ENCODE measurements around the gene DPF3.

Gene DPF3

DNA sequence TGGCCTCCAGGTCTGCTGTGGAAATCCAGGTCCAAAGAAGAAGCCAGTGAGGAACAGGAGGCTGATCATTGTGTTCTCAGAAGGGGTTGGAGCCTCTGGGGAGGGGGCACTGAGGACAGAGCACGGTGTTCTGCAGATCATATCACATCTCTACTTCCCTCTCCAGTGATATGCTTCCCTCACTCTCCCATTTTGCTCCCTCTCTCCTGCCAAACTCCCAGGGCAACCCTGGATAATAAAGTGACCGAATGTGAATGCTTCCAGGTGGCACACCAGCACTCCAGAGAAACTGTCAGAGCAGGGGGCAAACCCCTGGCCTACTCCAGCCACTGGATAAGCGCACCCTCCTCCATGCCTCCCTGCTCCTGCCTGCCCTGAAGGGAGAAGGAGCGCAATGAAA, 57.8 kb downstream of the DPF3 start:
- no peak for DNase-seq

DNA sequence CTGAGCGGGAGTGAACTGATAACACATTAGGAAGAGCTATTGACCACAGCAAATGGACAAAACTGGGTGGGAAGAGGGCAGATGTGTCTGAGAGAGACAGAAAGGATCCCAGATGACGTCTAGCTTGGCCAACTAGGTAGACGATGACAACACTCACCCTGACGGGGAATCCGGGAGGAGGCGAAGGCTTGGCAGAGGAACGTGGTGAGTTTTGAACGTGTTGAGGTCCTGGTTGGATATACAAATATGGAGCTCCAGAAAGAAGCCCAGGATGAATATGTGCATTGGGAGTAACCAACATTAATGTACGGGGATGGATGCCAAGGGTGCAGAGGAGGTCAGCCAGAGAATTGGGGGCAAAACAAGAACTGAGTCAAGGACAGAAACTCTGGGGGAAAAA, 60.7 kb downstream of the DPF3 start:
- no peak for DNase-seq

DNA sequence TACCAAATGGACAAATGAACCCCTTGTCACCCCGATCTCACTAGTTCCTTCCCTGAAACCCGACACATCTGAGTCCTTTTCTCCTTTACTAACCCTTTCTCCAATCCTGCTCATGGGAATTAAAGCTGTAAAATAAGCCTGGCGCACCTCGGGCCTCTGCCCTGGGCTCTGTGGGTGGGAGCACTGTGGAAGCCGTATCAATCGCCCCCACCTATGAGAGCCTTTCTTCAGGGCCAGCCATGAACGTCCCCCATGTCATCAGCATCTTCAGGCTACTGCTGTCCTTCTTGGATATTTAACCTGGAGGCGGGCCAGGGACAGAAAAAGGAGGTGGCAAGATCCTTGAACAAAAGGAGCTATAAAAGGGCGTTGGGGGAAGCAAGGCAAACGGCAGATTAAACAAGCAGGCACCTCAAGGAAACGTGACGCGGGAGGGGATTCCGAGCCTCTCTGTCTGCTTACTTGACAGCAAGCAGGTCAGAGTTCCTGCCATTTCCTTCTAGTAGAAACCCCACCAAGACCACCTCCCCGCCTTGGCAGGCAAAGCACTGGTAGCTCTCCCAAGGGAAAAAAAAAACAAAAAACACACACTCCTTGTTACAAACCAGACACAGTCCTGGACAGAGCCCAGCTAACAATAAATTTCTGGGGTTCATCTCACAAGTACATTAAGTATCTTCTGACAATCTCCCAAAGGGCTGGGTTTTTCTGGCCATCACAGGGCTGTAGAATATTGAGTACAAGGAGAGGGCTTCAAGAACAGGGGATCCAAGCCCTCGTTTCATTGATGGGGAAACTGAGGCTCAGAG, 62.9 kb downstream of the DPF3 start:
- no peak for DNase-seq

DNA sequence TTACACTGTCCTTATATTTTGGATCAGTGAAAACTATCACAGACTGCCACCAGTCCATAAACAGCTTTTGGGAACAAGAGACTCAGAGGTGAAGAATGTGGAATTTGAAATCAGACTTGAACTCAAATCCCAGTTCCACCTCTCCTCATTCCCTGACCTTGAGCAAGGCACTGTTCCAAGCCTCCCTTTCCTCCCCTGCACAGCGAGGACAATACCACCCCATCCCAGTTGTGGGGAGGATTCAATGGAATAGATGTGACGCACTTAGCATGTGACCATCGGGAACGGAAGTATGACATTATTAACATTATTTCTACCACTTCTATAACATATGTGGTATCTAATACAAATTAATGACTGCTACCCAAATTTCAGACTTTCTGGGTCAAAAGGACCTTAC, 63.5 kb downstream of the DPF3 start:
- DNase-seq = no peak

DNA sequence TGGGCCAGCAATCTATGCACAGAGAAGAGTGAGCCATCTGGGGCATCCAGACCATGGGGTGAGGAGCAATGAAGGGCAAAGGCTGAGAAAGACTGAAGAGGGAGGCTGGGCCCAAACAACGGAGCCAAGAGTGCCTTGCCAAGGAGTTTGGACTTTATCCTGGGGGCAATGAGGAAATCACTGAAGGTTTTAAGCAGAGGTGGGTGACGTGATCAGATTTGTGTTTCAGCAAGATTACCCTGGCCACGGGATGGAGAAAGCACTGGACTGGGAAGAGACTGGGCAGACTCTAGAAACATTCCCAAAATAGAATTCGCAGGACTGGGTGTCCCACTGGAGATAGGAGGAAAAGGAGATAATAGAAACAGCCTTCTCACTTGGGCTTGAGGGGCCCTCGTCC, 65.3 kb downstream of the DPF3 start:
- DNase-seq = no peak

DNA sequence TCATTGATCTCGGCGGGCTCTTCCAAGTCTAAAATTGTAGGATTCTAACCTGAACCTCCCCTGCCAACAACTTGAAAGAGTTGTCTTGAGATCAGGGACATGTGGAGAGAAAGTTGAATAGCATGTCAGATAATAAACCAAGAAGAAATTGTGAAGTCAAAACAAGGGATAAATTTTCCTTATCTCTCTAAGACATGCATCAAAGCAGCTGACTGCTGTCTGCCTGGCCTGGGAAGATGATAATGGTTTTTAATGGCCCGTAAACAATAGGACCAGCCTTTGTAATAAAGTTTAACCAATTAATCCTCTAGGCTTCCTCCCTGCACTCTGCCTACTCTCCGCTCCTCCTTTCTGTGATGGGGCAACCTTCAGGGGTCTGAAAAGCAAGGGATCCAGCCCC, 67.9 kb downstream of the DPF3 start:
- no peak for DNase-seq

DNA sequence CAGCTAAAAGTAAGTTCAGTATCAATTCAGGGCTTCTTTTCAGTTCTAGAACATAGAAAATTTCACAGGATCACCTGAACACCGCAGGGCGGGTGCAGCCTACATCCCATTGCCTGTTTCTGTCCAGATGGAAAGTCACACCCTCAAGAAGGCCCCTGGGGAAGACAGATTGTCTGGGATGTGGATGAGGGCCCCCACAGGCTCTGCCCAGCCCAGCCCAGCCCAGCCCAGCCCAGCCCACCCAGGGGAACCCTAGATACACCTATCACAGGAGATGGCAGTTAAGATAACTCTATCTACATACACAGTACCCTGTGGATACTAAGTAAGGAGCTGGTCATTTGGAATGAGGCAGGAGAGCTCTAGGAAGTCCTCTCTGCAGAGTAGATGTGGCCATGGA, 68.4 kb downstream of the DPF3 start:
- DNase-seq = no peak

DNA sequence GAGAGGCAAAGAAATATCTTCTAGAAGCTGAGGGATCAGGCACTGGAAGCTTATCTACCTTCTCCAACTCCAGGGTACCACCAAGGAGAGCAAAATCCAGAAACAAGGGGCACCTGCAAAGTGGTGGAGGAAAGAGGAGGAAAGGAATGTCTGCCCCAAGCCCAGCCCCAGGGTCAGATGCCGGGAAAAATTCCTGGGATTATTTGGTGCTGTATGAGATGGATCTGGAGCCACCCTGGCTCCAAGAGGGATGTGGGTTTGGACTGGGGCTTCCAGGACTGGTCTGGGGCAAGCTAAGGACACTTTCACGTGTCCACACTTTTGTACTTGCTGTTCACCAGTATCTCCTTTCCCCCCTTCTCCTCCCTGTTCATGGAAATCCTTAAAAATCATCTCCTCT, 69.8 kb downstream of the DPF3 start:
- DNase-seq = no peak

DNA sequence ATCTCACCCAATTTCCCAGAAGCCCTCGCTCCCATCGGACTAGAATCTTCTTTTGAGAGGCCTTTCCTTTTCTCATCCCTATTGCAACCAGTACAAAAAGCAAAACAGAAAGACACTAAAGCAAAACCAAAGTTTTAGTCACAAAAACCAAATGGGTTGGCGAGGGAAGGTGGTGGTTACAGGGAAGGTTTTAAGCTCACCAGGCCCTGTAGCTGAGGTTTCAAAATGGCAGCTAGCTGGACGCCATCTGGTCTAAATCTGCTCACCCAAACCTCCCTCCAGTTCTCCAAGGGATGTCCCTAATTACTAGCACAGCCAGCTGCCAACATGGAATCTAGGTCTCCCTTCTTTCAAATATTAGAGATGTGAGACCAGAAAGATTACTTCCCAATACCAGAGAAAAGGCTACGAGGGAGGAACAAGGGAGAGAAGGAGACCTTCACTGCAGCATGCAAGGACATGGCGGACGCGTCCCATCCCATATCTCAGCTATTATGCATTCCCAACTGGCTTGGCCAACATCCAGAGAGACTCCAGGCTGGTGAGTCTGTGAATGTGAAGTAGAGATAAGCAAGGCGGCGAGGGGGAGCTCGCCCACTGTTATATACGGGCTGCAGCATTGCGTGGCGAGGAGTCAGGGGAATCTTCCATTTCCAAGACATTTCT, 70.8 kb downstream of the DPF3 start:
- DNase-seq = no peak

DNA sequence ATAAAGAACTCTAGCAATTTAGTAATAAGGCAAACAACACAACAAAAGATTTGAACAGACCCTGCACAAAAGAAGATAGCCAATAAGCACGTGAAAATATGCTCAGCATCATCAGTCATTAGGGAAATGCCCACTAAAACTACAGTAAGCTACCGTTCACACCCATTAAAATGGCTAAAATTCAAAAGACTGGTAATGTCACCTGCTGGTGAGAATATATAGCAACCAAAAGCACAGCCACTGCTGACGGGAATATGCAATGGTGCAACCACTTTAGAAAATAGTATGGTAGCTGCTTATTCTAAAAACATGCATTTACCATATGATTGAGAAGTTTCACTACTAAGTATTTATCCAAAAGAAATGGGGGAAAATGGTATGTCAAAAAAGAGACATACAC, 74.9 kb downstream of the DPF3 start:
- DNase-seq = no peak

DNA sequence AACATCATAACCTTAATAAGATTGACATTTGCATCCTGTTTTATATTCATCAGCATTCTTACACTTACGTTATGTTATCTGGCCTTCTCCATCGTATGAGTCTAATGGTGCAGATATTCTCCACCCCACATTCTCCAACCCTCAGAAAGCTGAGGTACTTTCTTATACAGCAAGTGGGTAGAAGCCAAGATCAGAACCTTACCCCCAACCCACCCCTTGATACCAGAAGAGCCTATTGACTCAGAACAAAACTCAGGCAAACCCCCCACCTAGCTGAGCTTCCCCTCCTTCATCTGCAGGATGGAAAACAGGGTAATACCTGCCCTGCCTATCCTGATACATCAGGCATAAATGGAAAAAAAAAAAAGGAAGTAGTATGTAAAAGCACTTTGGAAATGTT, 77.6 kb downstream of the DPF3 start:
- DNase-seq = no peak

DNA sequence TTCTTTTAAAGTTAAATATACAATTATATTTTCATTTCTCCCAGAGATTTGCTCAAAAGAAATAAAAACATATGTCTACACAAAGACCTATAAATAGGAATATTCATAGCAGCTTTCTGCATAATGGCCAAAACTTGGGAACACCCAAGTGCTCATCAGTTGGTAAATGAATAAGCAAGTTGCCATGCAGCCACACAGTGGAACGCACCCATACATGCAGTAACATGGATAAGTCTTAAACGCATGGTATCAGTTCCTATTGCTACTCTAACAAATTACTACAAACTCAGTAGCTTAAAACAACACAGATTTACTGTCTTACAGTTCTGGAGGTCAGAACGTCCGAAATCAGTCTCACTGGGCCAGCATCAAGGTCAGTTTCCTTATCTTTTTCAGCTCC, 78.5 kb downstream of the DPF3 start:
- DNase-seq = no peak

DNA sequence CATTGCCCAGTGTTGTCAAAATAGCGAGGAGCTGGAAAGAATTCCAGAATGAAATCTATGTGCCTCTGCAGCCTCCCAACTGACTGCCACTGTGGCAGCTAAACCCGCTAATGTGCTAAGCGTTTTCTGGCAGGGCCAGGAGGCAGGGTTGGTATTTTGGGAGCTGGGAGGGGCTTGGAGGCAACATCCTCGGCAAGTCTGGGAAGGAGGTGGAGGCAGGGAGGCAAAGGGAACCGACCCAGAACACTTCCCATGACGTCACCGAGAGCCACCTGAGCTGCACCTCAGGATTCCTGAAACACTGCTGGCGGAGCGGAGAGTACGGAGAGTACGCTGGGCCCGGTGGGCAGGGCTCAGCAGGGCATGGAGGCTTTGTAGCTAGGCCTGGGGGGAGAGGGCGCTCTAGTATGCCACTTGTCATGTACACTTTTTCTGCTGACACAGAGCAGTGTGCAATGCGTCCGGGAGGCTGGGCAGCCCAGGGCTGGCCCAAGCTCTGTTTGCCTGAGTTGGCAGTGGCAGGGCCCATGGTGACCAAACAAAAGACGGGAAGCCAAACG, 81.5 kb downstream of the DPF3 start:
- no peak for DNase-seq

DNA sequence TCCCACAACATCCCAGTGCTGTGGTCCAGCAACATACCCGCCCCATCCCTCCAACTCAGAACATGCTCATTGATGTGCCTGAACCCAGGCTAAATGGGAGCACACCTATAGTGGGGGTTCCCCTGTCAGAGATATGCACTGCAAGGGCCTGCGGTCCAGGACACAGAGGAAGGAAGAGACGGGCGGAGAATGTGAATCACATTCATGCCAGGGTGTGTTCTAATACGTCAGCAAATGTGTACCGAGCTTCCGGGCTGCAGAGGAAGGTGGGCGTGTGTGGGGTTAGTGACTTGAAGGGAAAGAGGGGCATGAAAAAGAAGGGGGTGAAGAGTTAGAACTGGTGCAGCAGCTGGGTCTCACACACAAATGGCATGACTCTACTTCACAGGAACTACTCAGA, 83.7 kb downstream of the DPF3 start:
- DNase-seq = no peak

DNA sequence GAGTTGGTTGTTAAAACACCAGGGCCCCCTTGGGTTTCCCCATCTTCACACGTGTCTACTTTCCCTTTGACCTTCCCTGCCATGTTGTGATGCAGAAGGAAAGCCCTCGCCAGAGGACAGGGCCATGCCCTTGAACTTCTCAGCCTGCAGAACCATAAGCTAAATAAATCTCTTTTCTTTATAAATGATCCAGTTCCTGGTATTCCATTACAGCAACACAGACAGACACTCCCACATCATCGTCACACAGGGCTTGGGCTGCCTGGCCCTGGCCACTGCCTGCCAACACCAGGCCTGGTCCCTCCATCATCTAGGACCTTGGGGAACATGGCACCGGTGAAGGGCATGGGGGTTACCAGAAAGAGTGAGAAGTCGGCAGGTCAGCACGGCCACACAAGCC, 84.8 kb downstream of the DPF3 start:
- no peak for DNase-seq

DNA sequence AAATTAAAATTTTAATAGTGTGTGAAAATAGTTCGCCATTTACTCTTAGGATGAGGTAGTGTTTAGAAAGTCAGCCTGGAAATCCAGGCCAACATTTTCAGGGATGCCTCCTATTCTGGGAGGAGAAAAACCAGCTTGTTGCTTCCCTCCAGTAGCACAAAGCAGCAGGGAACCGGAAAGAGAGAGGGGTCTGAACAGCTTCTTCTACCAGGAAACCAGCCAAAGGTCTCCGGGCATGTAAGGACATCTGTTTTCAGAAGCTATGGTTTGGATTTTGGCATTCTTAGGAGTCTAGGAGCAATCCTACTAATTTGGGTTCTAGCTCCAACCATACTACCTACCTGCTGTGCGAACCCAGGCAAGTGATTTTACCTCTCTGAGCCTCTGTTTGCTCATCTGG, 85.3 kb downstream of the DPF3 start:
- DNase-seq = no peak

DNA sequence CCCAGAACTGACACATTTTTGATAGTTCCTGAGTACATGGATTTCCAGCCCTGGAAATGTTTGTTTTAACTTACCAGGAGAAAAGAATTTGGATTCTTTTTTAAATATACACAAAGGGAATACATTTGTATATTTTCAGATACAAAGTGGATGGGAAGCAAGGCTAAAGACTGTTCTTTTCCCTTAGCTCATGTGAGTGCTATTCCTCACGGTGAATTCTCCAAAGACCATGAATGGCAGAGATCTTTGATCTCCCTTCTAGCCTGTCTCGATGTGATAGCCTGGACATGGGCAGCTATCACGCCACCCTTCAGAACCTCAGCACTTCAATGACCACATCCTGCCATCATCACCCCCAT, 91.3 kb downstream of the DPF3 start:
- no peak for DNase-seq

DNA sequence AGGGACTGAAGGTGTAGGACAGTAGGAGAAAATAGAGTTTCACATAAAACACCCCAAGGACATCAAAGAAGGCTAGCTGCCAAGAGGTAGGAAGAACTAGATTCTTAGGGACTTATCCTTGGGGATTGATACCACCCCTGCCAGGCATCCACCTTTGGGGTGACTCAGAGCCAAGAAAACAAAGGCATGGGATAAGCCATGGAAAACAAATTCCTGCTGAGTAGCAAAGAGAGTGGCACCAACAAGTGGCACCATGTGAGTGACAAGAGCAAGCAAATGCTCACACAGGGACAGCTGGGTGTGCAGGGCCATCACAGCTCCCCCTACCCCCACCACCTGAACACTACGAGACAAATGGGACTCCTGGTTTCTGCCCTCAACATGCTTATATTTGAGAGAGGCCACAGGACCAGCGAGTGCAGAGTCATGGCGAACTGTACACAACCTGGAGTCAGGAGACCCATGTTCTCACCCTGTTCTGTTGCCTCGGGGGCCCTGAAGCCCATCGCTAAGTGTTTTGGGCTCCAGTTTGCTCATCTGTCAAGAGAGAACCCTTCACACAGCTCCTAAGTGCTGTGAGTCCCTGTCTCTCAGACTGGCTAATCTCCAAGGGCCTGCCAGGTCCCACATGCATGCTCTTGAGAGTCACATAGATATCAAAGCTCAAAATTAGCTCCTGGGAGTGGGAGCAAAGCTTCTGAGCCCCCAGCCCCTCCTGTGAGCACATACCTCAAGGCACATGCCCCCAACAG, 91.9 kb downstream of the DPF3 start:
- no peak for DNase-seq

DNA sequence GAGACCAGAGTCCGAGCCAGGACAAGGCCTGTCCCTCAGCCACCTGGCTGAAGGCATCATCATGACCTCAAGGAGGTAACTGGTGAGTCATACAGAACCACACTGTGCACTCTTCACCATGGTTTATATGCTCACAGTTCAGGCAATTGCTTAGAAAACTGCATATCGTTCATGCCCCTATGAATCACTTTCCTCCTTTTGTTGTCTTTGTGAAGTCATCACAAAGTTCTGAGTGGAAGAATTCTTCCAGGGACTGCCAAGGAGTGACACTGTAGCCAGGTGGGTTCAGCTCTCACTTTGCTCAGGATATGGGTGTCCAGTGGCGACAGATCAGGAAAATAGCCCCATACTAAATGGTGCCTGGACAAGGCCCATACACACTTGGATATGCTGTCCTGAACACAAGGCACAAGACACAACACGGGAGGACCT, 92.5 kb downstream of the DPF3 start:
- DNase-seq = no peak

DNA sequence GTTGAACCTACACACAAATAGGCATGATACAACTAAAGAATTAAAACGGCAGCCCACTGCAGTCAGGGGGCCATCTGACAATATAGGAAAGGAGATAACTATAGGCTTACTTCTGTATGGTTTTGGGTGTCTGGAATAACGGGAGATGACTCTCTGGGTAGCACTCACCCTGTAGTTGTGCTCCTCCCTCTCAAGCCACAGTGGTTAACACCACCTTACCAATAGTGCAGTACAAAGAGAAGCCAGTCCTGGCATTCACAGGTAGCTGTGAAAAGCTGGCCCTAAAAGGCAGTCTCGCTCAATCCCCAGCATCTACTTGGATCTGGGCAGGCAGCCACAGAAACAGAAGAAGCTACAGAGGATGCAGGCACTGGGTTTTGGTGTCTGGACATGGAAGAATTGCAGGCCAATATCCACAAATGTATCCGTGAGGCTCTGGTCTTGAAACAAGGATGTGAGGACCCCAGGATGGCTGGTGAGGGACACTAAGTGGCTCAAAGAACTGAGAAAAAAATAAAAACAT, 93.0 kb downstream of the DPF3 start:
- no peak for DNase-seq

DNA sequence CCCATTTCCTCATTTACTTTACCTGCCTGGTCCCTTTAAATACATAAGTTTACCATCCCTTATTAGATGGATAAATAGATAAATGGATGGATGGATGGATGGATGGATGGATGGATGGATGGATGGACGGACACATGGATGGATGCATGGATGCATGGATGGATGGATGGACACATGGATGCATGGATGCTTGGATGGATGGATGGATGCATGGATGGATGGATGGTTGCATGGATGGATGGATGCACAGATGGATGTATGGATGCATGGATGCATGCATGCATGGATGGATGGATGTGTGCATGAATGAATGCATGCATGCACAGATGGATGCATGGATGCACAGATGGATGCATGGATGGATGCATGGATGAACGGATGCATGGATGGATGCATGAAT, 93.6 kb downstream of the DPF3 start:
- DNase-seq = no peak

DNA sequence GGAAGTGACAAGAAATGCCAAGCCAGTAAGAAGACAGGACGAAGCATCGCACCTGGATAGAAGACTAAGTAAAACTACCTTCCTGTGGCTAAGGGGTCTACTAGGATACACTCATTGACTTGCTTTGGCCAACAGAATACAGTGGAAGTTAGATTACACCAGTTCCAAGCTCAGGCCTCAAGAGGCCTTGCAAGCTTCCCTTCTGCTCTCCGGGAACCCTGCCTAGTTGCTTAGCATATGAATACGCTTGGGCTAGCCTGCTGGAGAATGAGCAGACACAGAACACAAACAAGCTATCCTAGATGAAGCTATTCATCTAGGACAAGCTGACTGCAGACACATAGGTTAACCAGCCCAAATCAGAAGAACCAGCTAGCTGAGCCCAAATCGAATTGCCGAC, 97.0 kb downstream of the DPF3 start:
- no peak for DNase-seq

DNA sequence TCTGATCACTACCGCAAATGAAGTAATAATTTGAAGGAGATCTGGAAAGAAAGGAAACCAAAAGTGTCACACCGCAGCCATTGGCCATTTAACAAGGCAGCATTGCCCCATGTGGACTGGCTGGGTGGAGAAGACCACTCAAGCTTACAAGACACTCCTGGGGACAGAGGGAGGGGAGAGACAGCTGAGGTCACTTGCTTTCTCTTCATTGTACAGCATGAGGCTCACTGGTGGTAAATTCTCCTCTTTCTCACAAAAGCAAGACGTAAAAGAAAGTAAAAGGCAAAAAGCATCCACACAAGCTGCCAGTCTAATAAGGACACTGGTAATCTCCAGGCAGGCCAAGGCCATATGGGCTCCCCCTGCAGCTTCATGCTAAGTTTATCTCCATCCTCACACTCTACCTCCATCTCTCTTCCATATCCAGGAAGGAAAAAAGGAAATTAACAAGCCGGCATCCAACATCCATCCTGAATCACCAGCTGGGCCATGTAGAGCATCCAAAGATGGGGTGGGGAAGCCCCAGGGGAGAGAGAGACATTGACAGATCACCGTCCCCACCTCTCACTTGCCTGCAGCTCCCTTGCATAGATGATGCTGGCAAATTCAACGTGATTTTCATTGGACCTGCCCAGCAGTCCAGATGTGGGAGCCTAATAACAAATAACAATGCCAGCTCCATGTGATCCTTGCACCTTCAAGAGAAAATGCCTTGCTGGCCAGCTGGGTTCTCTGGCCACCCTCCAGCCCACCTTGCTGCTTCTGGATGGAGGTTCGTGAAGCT, 100.6 kb downstream of the DPF3 start:
- no peak for DNase-seq

Data from suppressor macrophage (primary cell).